MM.1S (cell line): ENCODE measurements around the gene FCRL3.
"Not testable (repeated sequence)": the region's sequence is repeated elsewhere in the genome, so short reads cannot be mapped to it uniquely, and the experiment has no call there.

Experiments
- DNase-seq: peaks from one replicate; pipeline ENCODE4 v3.0.0-alpha.2; 2015
- H2AFZ ChIP-seq: fragments of 300-600 bp; sonication (generic); 2 replicates; pipeline ENCODE4 v1.6.0; 2016; ENCODE audit warnings: antibody characterized with exemption, low read length
- H3F3A ChIP-seq: fragments of 300-600 bp; sonication (generic); 2 replicates; pipeline ENCODE4 v1.6.1; 2016; ENCODE audit warnings: mild to moderate bottlenecking, antibody characterized with exemption, low read length, moderate library complexity, mixed read lengths; ENCODE audit not compliant: insufficient read depth
- H3K27ac ChIP-seq: fragments of 300-600 bp; sonication (generic); 2 replicates; pipeline ENCODE4 v1.5.1; 2016; ENCODE audit warnings: mild to moderate bottlenecking, low read length
- H3K27me3 ChIP-seq: fragments of 300-600 bp; sonication (generic); replicated peaks from 2 replicates; pipeline ENCODE4 v1.6.0; 2016; ENCODE audit warnings: low read length; ENCODE audit not compliant: insufficient read depth
- H3K36me3 ChIP-seq: fragments of 300-600 bp; sonication (generic); replicated peaks from 2 replicates; pipeline ENCODE4 v1.6.1; 2016; ENCODE audit warnings: mild to moderate bottlenecking, low read length, mixed read lengths; ENCODE audit not compliant: insufficient read depth
- H3K4me1 ChIP-seq: fragments of 300-600 bp; sonication (generic); 2 replicates; pipeline ENCODE4 v1.6.1; 2016; ENCODE audit warnings: low read length, mixed read lengths
- H3K4me2 ChIP-seq: fragments of 300-600 bp; sonication (generic); 2 replicates; pipeline ENCODE4 v1.6.0; 2016; ENCODE audit warnings: low read depth, low read length
- H3K4me3 ChIP-seq: fragments of 300-600 bp; sonication (generic); 2 replicates; pipeline ENCODE4 v1.5.1; 2016; ENCODE audit warnings: low read length, mixed read lengths
- H3K79me2 ChIP-seq: fragments of 300-600 bp; sonication (generic); 2 replicates; pipeline ENCODE4 v1.6.1; 2016; ENCODE audit warnings: mixed run types, low read length, mixed read lengths
- H3K9ac ChIP-seq: fragments of 300-600 bp; sonication (generic); 2 replicates; pipeline ENCODE4 v1.6.1; 2016; ENCODE audit warnings: low read length, mixed read lengths
- H3K9me2 ChIP-seq: fragments of 300-600 bp; sonication (generic); replicated peaks from 2 replicates; pipeline ENCODE4 v1.6.1; 2016; ENCODE audit warnings: mild to moderate bottlenecking, low read length, mixed read lengths; ENCODE audit not compliant: insufficient read depth
- H3K9me3 ChIP-seq: fragments of 300-600 bp; sonication (generic); replicated peaks from 2 replicates; pipeline ENCODE4 v1.6.1; 2016; ENCODE audit warnings: mild to moderate bottlenecking, low read length, mixed read lengths; ENCODE audit not compliant: insufficient read depth
- H4K20me1 ChIP-seq: fragments of 300-600 bp; sonication (generic); 2 replicates; pipeline ENCODE4 v1.6.1; 2016; ENCODE audit warnings: mild to moderate bottlenecking, low read length, moderate library complexity, mixed read lengths; ENCODE audit not compliant: insufficient read depth
- EZH2 ChIP-seq: fragments of 300-600 bp; sonication (generic); optimal IDR thresholded peaks from 2 replicates; pipeline ENCODE3; 2017; ENCODE audit warnings: low read depth, mild to moderate bottlenecking, antibody characterized with exemption, low read length, mixed read lengths
- EZH2phosphoT487 ChIP-seq: fragments of 300-600 bp; sonication (generic); IDR thresholded peaks from 2 replicates; pipeline ENCODE4 v1.6.1; 2018; ENCODE audit warnings: antibody characterized with exemption, low read length
- TF ChIP-seq, protein P1 (sequence below): fragments of 300-600 bp; sonication (generic); IDR thresholded peaks from 2 replicates; pipeline ENCODE4 v1.5.1; 2016; ENCODE audit warnings: antibody characterized with exemption, low read length, mixed read lengths

FCRL3 gene, protein sequence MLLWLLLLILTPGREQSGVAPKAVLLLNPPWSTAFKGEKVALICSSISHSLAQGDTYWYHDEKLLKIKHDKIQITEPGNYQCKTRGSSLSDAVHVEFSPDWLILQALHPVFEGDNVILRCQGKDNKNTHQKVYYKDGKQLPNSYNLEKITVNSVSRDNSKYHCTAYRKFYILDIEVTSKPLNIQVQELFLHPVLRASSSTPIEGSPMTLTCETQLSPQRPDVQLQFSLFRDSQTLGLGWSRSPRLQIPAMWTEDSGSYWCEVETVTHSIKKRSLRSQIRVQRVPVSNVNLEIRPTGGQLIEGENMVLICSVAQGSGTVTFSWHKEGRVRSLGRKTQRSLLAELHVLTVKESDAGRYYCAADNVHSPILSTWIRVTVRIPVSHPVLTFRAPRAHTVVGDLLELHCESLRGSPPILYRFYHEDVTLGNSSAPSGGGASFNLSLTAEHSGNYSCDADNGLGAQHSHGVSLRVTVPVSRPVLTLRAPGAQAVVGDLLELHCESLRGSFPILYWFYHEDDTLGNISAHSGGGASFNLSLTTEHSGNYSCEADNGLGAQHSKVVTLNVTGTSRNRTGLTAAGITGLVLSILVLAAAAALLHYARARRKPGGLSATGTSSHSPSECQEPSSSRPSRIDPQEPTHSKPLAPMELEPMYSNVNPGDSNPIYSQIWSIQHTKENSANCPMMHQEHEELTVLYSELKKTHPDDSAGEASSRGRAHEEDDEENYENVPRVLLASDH

DNA sequence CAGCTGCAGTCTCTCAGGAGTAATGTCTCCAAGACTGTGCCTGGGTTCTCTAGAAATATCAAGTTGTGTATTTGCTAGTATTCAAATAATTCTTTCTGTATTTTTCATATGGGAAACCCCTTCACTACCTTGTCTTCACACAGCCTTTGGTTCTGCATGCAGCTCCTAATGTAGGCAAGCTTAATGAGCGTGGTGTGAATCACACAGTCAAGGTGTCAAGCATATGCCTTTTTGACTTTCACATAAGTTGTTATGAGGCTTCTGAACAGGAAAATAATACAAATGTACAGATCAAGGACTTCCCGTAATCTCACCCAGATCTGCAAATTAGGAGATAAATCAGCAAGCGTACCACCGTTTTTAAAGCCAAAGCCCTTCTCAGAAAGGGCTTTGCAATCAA, at the start of gene FCRL3:
TSS of gene FCRL3 (minus strand) at position 38 of the 400 bp plus-strand sequence. CDS start 280 bp downstream, outside the sequence.
- Histone ChIP-seq H3K4me3 (no peak within 1 kb of the TSS), H3K27ac (no peak within 1 kb of the TSS), H3K9ac (no peak within 1 kb of the TSS), H3K9me2 (no peaks in the 10 kb centered on the region), H3F3A (no peaks in the 10 kb centered on the region), H3K4me1 (peaks cover 34% of the 10 kb centered on the region), H3K79me2 (no peaks in the 10 kb centered on the region), H3K27me3 (no peaks in the 10 kb centered on the region), H2AFZ (no peak within 1 kb of the TSS), H4K20me1 (no peaks in the 10 kb centered on the region), H3K36me3 (no peaks in the 10 kb centered on the region), H3K4me2 (no peak within 1 kb of the TSS), H3K9me3 (no peaks in the 10 kb centered on the region)
- DNase-seq: no peak
- TF ChIP-seq EZH2phosphoT487 (no peak), EZH2 (no peak)
- TF ChIP-seq, protein P1, sequence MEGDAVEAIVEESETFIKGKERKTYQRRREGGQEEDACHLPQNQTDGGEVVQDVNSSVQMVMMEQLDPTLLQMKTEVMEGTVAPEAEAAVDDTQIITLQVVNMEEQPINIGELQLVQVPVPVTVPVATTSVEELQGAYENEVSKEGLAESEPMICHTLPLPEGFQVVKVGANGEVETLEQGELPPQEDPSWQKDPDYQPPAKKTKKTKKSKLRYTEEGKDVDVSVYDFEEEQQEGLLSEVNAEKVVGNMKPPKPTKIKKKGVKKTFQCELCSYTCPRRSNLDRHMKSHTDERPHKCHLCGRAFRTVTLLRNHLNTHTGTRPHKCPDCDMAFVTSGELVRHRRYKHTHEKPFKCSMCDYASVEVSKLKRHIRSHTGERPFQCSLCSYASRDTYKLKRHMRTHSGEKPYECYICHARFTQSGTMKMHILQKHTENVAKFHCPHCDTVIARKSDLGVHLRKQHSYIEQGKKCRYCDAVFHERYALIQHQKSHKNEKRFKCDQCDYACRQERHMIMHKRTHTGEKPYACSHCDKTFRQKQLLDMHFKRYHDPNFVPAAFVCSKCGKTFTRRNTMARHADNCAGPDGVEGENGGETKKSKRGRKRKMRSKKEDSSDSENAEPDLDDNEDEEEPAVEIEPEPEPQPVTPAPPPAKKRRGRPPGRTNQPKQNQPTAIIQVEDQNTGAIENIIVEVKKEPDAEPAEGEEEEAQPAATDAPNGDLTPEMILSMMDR: no peak

DNA sequence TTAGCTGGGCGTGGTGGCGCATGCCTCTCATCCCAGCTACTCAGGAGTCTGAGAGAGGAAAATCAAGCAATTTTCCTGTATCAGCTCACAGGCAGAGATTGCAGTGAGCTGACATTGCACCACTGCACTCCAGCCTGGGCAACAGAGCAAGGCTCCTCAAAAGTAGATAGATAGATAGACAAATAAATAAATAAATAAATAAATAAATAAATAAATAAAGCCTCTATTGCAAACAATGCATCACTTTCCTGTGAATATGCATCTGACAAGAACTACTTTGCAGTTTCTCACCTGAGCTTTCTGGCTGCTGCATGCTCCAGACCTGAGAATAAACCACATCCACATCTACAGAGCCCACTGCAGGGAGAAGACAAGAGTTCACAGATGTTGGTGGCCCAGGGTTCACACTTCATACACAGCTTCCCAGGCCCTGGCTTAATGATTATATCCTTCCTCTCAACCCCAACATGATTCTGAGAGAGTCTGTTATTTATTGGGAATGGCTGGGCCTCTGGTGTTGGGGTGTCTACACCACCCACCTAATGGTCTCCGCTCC, 47.8 kb upstream of the FCRL3 start:
- no peak overlapping the region for H3K9ac ChIP-seq
- no peaks in the 10 kb centered on the region for H3K36me3 ChIP-seq
- no peaks in the 10 kb centered on the region for H3K9me3 ChIP-seq
- no peak for DNase-seq
- H4K20me1 ChIP-seq: no peaks in the 10 kb centered on the region
- H3K4me2 ChIP-seq: no peak overlapping the region
- H3K27me3 ChIP-seq: no peaks in the 10 kb centered on the region
- H3K79me2 ChIP-seq: no peaks in the 10 kb centered on the region
- no peaks in the 10 kb centered on the region for H3K4me1 ChIP-seq
- no peak overlapping the region for H3K27ac ChIP-seq
- no peaks in the 10 kb centered on the region for H3F3A ChIP-seq
- H3K4me3 ChIP-seq: no peak overlapping the region
- H2AFZ ChIP-seq: no peak overlapping the region
- no peaks in the 10 kb centered on the region for H3K9me2 ChIP-seq
- TF ChIP-seq, protein P1: no peak
- TF ChIP-seq EZH2phosphoT487 (no peak), EZH2 (no peak)

DNA sequence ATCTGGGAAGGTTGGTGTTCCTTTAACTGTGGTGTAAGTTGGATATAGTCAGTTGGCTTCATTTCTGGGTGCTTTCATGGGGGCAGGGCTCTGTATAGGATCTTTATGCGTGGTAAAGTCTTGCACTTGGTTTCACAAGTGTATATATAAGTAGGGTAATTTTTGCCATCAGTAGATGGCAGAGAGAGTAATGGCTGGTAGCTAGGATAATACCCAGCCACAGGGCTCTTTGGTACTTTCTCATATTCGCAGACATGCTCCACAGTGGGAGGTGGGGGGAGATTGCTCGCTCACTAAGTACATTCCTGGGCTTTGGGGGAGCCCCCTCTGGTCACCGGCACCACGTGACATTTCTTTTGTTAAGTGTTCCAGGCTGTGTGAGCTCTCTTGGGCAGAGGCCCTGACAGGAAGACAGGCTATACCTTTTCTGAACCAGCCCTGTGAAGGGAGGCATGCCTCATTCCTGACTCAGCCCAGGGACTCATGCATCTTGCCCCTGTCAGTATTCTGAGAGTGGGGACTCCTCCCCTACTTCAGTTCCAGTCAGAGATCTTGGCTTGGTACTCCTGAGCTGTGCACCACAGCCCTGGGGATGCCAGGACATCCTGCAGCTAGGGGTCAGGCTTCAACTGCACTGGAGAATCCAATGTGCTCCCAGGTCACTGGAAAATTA, 38.8 kb upstream of the FCRL3 start:
- Histone ChIP-seq H3F3A (peaks cover 9% of the 10 kb centered on the region; the same call in 1 of the 2 replicates), H4K20me1 (no peaks in the 10 kb centered on the region), H3K4me3 (no peak overlapping the region), H2AFZ (no peak overlapping the region), H3K36me3 (no peaks in the 10 kb centered on the region), H3K27ac (no peak overlapping the region), H3K4me2 (no peak overlapping the region), H3K9me2 (no peaks in the 10 kb centered on the region), H3K9ac (no peak overlapping the region), H3K27me3 (no peaks in the 10 kb centered on the region), H3K79me2 (no peaks in the 10 kb centered on the region), H3K4me1 (peaks cover 34% of the 10 kb centered on the region), H3K9me3 (no peaks in the 10 kb centered on the region)
- no peak for DNase-seq
- TF ChIP-seq, protein P1: 0 out of 2 replicates have a peak, but pooled peaks have one; percentile 12
- no peak for TF ChIP-seq EZH2phosphoT487

DNA sequence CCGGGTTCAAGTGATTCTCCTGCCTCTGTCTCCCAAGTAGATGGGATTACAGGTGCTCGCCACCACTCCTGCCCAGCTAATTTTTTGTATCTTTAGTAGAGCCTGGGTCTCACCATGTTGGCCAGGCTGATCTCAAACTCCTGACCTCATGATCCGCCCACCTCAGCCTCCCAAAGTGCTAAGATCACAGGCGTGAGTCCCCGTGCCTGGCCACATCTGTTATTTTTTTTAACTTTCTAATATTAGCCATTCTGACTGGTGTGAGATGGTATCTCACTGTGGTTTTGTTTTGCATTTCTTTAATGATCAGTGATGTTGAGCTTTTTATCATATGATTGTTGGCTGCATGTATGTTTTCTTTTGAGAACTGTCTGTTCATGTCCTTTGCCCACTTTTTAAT, 35.4 kb upstream of the FCRL3 start:
- DNase-seq: peak; percentile 61
- H4K20me1 ChIP-seq, H3K9me2 ChIP-seq, H3K36me3 ChIP-seq, H3K4me3 ChIP-seq, H3K27ac ChIP-seq, H2AFZ ChIP-seq, H3K79me2 ChIP-seq, H3K4me2 ChIP-seq, H3K27me3 ChIP-seq, H3K9me3 ChIP-seq, H3K9ac ChIP-seq: not testable (repeated sequence)
- Histone ChIP-seq H3K4me1 (peaks cover 52% of the 10 kb centered on the region), H3F3A (peaks cover 18% of the 10 kb centered on the region; the same call in 1 of the 2 replicates)
